Measurements from ENCODE around the gene POLR1A.

GRCh38 chr2:86017901-86018896 is 87.5 kb downstream of the POLR1A start:
- TF ChIP-seq CTCF (IDR thresholded peaks at IDR 0.05; ENCODE audit: insufficient read depth, low read depth, low read length): no peak
- no peak for TF ChIP-seq EZH2 (IDR thresholded peaks at IDR 0.05; ENCODE audit: insufficient read depth, low read length)
